Endodermal cell (in vitro differentiated cells): ENCODE measurements around the gene RPTOR. TPM values are rescaled to one million over a fixed set of nuclear protein-coding genes. Genes with fewer than 3 reads are reported as not detected.

Experiments used
- DNase-seq: peaks from one replicate; pipeline ENCODE4 v3.0.0-alpha.2; 2017
- H3K27ac ChIP-seq: 2 replicates; pipeline ENCODE4 v1.5.1; 2013; ENCODE audit warnings: mild to moderate bottlenecking, low read depth, low read length, moderate library complexity
- H3K27me3 ChIP-seq: 2 replicates; pipeline ENCODE4 v1.6.1; 2013; ENCODE audit warnings: mild to moderate bottlenecking, low read length, moderate library complexity; ENCODE audit not compliant: insufficient read depth, control insufficient read depth, poor library complexity, severe bottlenecking
- H3K36me3 ChIP-seq: 2 replicates; pipeline ENCODE4 v1.7.0; 2013; ENCODE audit warnings: mild to moderate bottlenecking, low read length, moderate library complexity; ENCODE audit not compliant: control insufficient read depth, insufficient read depth
- H3K4me1 ChIP-seq: one replicate; pipeline ENCODE4 v1.7.0; 2013; ENCODE audit warnings: low read length; ENCODE audit not compliant: control insufficient read depth, insufficient read depth
- H3K4me3 ChIP-seq: 2 replicates; pipeline ENCODE4 v1.5.1; 2013; ENCODE audit warnings: mild to moderate bottlenecking, low read length, moderate library complexity
- H3K9ac ChIP-seq: 2 replicates; pipeline ENCODE4 v1.6.1; 2013; ENCODE audit warnings: mild to moderate bottlenecking, low read length, moderate library complexity; ENCODE audit not compliant: poor library complexity, severe bottlenecking; ENCODE audit errors: extremely low read depth
- H3K9me3 ChIP-seq: 2 replicates; pipeline ENCODE4 v1.6.1; 2013; ENCODE audit warnings: mild to moderate bottlenecking, low read length, moderate library complexity; ENCODE audit not compliant: control insufficient read depth
- H3K27ac Mint-ChIP-seq: 2 replicates; pipeline ENCODE4 v1.8.0; 2020; ENCODE audit warnings: mixed read lengths
- H3K27me3 Mint-ChIP-seq: 2 replicates; pipeline ENCODE4 v1.8.0; 2021; ENCODE audit warnings: mild to moderate bottlenecking, mixed read lengths; ENCODE audit not compliant: insufficient read depth
- H3K36me3 Mint-ChIP-seq: 2 replicates; pipeline ENCODE4 v1.8.0; 2020; ENCODE audit warnings: low read depth, mixed read lengths
- H3K4me1 Mint-ChIP-seq: 2 replicates; pipeline ENCODE4 v1.8.0; 2020; ENCODE audit warnings: mixed read lengths
- H3K4me3 Mint-ChIP-seq: 2 replicates; pipeline ENCODE4 v1.8.0; 2020; ENCODE audit warnings: mild to moderate bottlenecking, moderate library complexity, mixed read lengths
- H3K9me3 Mint-ChIP-seq: 2 replicates; pipeline ENCODE4 v1.8.0; 2020; ENCODE audit warnings: mild to moderate bottlenecking, mixed read lengths
- CTCF ChIP-seq: fragments of 200-600 bp; sonication (generic); conservative IDR thresholded peaks from 2 replicates; pipeline ENCODE4 v1.5.0; 2021; ENCODE audit warnings: antibody characterized with exemption, mild to moderate bottlenecking
- WGBS, 2 experiments: methylation state at CpG; one replicate each; pipeline versions ENCODE4 v1.1.5 to v1.1.7; 2013; ENCODE audit warnings: missing lambda C conversion rate in 2 of 2, mixed read lengths in 1 of 2; ENCODE audit not compliant: insufficient coverage in 1 of 2, insufficient read length in 1 of 2; 5-methylcytosine and 5-hydroxymethylcytosine counted together
- total RNA-seq, 2 donors: library from RNA; stranded (reverse); fragmentation: NEBNext Ultra II Directional in 1 of 2; extraction: Animal tissue kit (Norgen Biotek cat#: 25700) in 1 of 2; gene quantifications; 2 replicates in 1 of 2; 3 replicates in 1 of 2; pipeline ENCODE4 v1.2.1, GENCODE V29; 2021

The RPTOR gene
- total RNA-seq, 2 donors from 2014 or later, result 45.1 to 53.4 TPM

DNA sequence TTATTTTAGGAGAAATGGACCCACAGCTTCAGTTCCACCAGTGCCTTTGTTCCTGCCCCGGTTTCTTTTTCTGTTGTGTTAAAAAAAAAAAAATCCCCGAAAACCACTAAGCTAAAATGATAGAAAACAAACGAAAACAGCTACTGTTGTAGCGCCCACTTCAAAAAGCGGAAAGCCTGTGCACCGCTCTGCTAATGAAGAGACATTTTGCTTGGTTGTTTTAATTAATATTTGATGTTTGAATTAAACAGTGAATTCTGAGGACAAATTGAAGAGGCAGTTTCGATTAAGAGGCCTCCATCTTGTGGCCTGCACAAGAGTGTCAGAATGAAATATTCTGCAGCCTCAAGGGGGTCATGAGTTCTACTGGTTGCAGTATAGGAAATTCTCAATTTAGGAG is 186.7 kb downstream of the RPTOR start:
- Histone ChIP-seq H3K27me3 (no peaks in the 10 kb centered on the region), H3K36me3 (peaks cover 5% of the 10 kb centered on the region), H3K9ac (no peak overlapping the region), H3K4me3 (no peak overlapping the region), H3K4me1 (peaks cover 10% of the 10 kb centered on the region), H3K27ac (no peak overlapping the region), H3K9me3 (no peaks in the 10 kb centered on the region)
- Mint-ChIP-seq H3K4me1 (peaks cover 19% of the 10 kb centered on the region), H3K4me3 (no peak overlapping the region), H3K36me3 (peaks cover 8% of the 10 kb centered on the region), H3K9me3 (no peaks in the 10 kb centered on the region), H3K27me3 (no peaks in the 10 kb centered on the region), H3K27ac (no peak overlapping the region)
- no peak for DNase-seq
- 91 to 97% methylated on average over 4 to 7 of the region's 7 CpGs for WGBS, 2 experiments
- TF ChIP-seq CTCF, result no peak

DNA sequence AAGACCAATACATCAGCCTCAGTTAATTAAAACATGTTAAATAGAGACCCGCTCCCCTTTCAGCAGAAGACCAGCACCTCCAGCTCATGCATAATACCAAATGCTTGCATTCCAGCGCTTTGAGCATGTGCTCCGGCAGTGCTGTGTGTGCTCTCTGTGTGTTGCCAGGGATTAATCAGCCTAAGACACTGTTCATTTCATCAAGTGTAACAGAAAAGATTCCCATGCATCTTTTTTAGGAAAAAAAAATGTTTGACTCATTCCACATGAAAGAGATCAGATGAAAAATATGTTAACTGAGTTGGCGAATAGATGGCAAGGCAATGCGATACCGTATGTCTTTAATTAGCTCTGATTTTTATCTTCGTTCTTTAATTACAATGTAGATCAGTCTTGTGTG is 187.6 kb downstream of the RPTOR start:
- no peak for DNase-seq
- H3K27me3 Mint-ChIP-seq, result no peaks in the 10 kb centered on the region
- H3K9me3 ChIP-seq, result no peaks in the 10 kb centered on the region
- H3K4me3 Mint-ChIP-seq, result no peak overlapping the region
- no peak overlapping the region for H3K27ac ChIP-seq
- no peak overlapping the region for H3K9ac ChIP-seq
- no peaks in the 10 kb centered on the region for H3K9me3 Mint-ChIP-seq
- no peaks in the 10 kb centered on the region for H3K27me3 ChIP-seq
- H3K27ac Mint-ChIP-seq, result no peak overlapping the region
- H3K36me3 ChIP-seq, result peaks cover 5% of the 10 kb centered on the region
- TF ChIP-seq CTCF, result no peak
- H3K4me3 ChIP-seq, result no peak overlapping the region
- WGBS, 2 experiments, result 75 to 86% methylated on average over 6 to 7 of the region's 7 CpGs
- H3K4me1 Mint-ChIP-seq, result peaks cover 19% of the 10 kb centered on the region
- H3K4me1 ChIP-seq, result peaks cover 10% of the 10 kb centered on the region
- peaks cover 3% of the 10 kb centered on the region for H3K36me3 Mint-ChIP-seq

- Histone ChIP-seq H3K9ac (no peak overlapping the region), H3K36me3 (peaks cover 25% of the 10 kb centered on the region), H3K27me3 (no peaks in the 10 kb centered on the region), H3K4me1 (peaks cover 10% of the 10 kb centered on the region), H3K9me3 (peaks cover 14% of the 10 kb centered on the region), H3K4me3 (no peak overlapping the region), H3K27ac (no peak overlapping the region)
- H3K9me3 Mint-ChIP-seq, result peaks cover 19% of the 10 kb centered on the region
- H3K36me3 Mint-ChIP-seq, result peaks cover 31% of the 10 kb centered on the region
- peaks cover 15% of the 10 kb centered on the region for H3K4me1 Mint-ChIP-seq
- H3K27me3 Mint-ChIP-seq, result no peaks in the 10 kb centered on the region
- peak; percentile 51 for TF ChIP-seq CTCF
- DNase-seq, result peak; percentile 64
- WGBS, 2 experiments, result 92 to 96% methylated on average over 12 to 17 of the region's 17 CpGs
- H3K4me3 Mint-ChIP-seq, result no peak overlapping the region
- H3K27ac Mint-ChIP-seq, result no peak overlapping the region
Observed at GRCh38 chr17:80737106-80738019, 192.7 kb downstream of the RPTOR start.
